GM20431 (cell line): ENCODE results near the gene ZNF431.
"Not testable (repeated sequence)": the region's sequence is repeated elsewhere in the genome, so short reads cannot be mapped to it uniquely, and the experiment has no call there.

Experiments
- in situ Hi-C: fragments of 300-500 bp; cut with MseI, MboI; formaldehyde crosslinking; loops from one replicate; pipeline ENCODE4 v1.15.0; 2020; ENCODE audit warnings: low sequenced_read_pairs; ENCODE audit not compliant: unreplicated experiment

ZNF431 gene

GRCh38 chr19:21141787-21142464 lies at the start of gene ZNF431:
Gene ZNF431, plus strand, starts transcription at chr19:21142040. Its CDS starts 144 bp downstream, at chr19:21142184.
- in situ Hi-C loops = no loop called here

GRCh38 chr19:21092109-21092508 lies 49.7 kb upstream of the ZNF431 start:
- in situ Hi-C loops = no loop called here

DNA sequence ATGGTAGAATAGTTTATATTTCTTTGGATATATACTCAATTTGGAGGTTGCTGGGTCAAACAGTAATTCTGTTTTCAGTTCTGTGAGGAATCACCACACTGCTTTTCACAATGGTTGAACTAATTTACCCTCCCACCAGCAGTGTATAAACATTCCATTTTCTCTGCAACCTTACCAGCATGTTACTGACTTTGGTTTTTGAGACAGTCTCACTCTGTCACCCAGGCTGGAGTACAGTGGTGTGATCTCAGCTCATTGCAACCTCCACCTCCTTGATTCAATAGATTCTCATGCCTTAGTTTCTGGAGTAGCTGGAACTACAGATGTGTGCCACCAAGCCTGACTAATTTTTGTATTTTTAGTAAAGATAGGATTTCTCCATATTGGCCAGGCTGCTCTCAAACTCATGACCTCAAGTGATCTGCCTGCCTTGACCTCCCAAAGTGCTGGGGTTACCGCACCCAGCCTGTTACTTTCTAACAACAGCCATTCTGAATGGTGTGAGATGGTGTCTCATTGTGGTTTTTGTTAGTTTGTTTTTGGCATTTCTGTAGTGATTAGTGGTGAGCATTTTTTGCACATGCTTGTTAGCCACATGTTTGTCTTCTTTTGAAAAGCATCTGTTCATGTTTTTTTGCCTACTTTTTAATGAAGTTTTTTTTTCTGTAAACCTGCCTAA lies 47.4 kb upstream of the ZNF431 start:
- in situ Hi-C loops = no loop called here

DNA sequence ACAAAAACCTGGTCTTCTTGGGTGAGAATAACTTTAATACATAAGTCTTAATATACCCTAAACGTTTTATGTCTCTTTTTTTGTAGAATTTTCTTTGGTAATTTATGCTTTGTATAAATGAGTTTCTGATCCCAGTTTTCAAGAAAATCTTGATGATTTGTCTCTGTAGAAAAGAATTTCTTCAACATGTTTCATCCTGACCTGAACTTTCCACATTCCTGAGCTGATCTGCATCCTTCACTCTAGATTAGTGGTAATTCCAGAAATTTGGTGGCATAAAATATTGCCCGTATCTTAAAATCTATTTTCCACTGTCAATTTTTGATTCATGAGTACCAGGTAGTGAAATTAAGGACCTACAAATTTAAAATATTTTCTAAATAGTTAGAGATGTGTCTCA lies 43.5 kb upstream of the ZNF431 start:
- in situ Hi-C loops = no loop called here

DNA sequence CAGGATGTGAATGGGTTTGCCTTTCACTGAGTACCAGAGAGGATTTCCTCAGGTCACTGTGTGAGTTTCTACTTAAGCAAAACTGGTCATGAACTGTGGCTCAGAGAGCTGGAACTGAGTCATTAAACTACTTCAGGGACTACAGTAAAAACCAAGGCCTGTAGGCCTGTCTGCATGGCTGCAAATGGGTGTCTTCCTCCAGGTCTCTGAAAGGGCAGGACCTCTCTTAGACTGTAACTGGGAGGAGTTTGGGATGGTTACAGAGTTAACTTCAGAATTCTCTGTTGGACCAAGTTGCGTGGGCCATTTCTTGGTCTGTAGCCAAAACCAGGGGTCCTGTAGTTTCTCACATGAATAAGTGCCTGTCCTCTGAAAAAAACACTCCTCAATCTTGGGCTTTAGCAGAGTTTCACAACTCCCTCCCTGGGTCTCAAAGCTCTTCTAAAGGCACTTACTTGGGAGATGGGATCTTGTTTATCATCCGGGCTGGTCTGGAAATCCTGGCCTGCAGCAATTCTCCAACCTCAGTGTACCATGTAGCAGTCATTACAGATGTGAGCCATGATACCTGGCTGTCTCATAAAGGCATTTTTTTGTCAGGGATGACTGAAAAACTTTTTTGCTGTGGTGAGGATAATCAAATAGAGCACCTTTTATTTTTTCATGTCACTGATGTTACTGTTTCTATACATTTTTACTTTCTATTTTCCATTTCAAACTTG lies 40.2 kb upstream of the ZNF431 start:
- in situ Hi-C loops = no loop called here

DNA sequence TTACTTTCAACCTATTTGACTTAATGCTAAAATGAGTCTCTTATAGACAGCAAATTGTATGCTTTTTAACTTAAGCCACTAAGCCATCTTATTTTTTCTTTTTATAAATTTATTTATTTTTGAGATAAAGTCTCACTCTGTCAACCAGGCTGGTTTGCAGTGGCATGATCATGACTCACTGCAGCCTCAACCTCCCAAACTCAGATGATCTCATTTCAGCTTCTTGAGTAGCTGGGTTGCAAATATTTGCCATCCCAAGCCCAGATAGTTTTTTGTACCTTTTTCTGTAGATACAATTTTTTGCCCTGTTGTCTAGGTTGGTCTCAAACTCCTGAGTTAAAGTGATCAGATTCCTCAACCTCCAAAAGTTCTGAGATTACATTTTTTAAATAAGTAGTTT lies 32.7 kb upstream of the ZNF431 start:
- in situ Hi-C loops = no loop called here

GRCh38 chr19:21110183-21110582 lies 31.7 kb upstream of the ZNF431 start:
- in situ Hi-C loops = no loop called here

- in situ Hi-C loops = no loop called here
These were observed 26.4 kb upstream of the ZNF431 start for GRCh38 chr19:21115430-21115829.

- in situ Hi-C loops = no loop called here
These were observed 24.6 kb upstream of the ZNF431 start for GRCh38 chr19:21117041-21117907.

GRCh38 chr19:21126078-21126477 lies 15.8 kb upstream of the ZNF431 start:
- in situ Hi-C loops = no loop called here

GRCh38 chr19:21127001-21127400 lies 14.8 kb upstream of the ZNF431 start:
- in situ Hi-C loops = no loop called here

- in situ Hi-C loops = no loop called here
These were observed 13.9 kb upstream of the ZNF431 start for GRCh38 chr19:21127898-21128297.

GRCh38 chr19:21128901-21129698 lies 12.7 kb upstream of the ZNF431 start:
- in situ Hi-C loops = no loop called here

DNA sequence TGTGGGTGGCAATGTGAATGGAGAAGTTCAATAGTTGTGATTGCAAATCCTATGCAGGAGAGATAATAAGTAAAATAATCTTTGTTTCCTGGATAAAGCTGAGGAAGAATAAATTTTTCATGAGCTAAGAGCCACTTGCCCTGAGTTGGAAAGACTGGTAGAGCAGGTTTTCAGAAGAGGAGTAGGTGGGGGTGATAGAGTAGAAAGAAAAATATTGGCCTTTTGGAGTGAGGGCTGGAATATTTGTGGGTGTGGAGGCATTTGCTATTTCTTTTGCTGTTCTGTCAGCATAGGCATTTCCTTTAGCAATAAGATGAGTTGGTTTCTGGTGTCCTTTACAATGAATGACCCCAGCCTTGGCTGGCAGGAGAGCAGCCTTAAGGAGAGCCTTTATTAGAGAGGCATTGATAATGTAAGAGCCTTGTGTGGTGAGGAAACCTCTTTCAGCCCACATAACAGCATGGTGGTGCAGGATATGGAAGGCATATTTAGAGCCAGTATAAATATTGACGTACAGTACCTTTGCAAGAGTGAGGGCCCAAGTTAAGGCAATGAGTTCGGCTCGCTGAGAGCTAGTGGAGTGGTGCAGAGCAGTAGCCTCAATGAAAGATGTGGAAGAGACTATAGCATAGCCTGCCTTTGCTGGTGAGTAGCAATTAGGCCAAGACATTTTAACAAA lies 11.6 kb upstream of the ZNF431 start:
- in situ Hi-C loops = no loop called here

DNA sequence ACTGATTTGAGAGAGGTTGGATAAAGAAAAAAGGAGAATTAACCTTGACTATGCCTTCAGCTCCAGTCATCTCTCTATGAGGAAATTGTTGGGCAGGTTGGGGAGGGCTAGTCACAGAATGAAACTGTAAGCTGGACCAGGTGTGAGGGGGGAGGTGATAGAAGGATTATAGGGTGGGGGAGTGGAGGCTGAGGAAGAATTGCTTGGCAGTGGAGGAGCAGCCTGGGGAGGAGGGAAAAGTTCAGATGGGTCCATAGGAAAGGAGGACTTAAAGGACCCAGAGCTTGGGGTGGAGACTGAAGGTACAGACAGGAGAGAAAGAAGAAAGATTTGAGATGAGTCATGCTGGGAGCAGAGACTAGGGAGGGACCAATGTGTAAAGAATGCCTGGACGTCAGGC lies 8.2 kb upstream of the ZNF431 start:
- in situ Hi-C loops = no loop called here

DNA sequence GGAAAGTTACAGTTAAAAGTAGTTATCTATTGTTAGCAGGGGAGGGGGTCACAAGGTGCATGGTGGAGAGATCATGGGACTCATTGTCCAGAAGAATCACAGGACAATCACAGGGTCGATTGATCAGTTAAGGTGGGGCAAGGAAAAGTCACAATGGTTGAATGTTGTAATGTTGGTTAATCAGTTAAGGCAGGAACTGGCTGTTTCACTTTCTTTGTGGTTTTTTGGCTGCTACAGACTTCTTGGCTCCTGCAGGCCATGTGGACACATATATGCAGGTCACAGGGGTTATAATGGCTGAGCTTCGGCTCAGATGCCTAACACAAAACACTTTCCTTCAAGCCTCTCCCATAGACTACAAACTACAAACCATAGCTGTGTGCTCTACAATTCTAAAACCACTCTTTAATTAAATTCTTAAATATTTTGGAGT lies 6.9 kb upstream of the ZNF431 start:
- in situ Hi-C loops = no loop called here

DNA sequence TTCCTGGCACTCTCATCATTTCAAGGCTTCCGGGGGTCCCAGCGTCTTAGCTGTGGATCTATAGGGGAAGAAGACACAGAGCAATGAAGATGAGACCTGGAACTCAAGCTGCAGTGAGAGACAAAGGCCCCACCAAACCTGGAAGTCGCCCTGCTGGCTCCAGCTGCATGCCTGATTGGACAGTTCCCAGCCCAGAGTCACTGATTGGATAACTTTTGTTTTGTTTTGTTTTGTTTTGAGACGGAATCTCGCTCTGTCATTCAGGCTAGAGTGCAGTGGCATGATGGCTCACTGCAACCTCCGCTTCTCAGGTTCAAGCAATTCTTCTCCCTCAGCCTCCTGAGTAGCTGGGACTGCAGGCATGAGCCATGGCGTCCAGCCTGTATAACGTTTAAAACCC lies 6.4 kb upstream of the ZNF431 start:
- in situ Hi-C loops = no loop called here

- in situ Hi-C loops = no loop called here
These were observed 3.7 kb upstream of the ZNF431 start for GRCh38 chr19:21138130-21138529.

GRCh38 chr19:21141006-21141405 lies 834 bp upstream of the ZNF431 start:
- in situ Hi-C loops = not testable (repeated sequence)
